HEK293 (cell line): ENCODE results near the gene VGLL3.
"Not testable (repeated sequence)": the region's sequence is repeated elsewhere in the genome, so short reads cannot be mapped to it uniquely, and the experiment has no call there.

ENCODE experiments used
- CTCF ChIA-PET: fragments of 350-600 bp; formaldehyde crosslinking; extraction: SDS; loops from one replicate; lab custom pipeline; 2021; ENCODE audit warnings: antibody characterized with exemption; lab: Yijun Ruan, JAX
- POLR2A ChIA-PET: fragments of 300-600 bp; formaldehyde crosslinking; extraction: SDS; loops from one replicate; lab custom pipeline; 2020; ENCODE audit warnings: antibody characterized with exemption, inconsistent platforms; lab: Yijun Ruan, JAX
- H3K27ac ChIP-seq: fragments of 200-500 bp; sonication (Bioruptor generic); 2 replicates; pipeline ENCODE4 v1.5.1; 2014; ENCODE audit warnings: low read depth, low read length, control low read depth, inconsistent platforms; ENCODE audit errors: extremely low read depth
- H3K36me3 ChIP-seq, 2 experiments: fragments of 200-500 bp in 1 of 2; sonication (Bioruptor generic) in 1 of 2; 1 replicate in 1 of 2; 2 replicates in 1 of 2; pipeline ENCODE4 v1.5.1; 2014 to 2017; ENCODE audit warnings: inconsistent platforms in 2 of 2, low read length in 2 of 2; ENCODE audit not compliant: control insufficient read depth in 2 of 2, insufficient read depth in 1 of 2
- H3K4me1 ChIP-seq: fragments of 200-500 bp; sonication (Bioruptor generic); 2 replicates; pipeline ENCODE4 v1.5.1; 2014; ENCODE audit warnings: mild to moderate bottlenecking, low read length, inconsistent platforms; ENCODE audit not compliant: control insufficient read depth, insufficient read depth
- H3K4me3 ChIP-seq: 2 replicates; pipeline ENCODE4 v1.5.1; 2011; ENCODE audit warnings: low read depth, mild to moderate bottlenecking, control low read depth, low read length, moderate library complexity
- H3K9me3 ChIP-seq: fragments of 200-500 bp; sonication (Bioruptor generic); 2 replicates; pipeline ENCODE4 v1.5.1; 2014; ENCODE audit warnings: low read depth, low read length, inconsistent platforms; ENCODE audit not compliant: control insufficient read depth, insufficient read depth
- AEBP2 ChIP-seq: fragments of 450-650 bp; formaldehyde crosslinking; IDR thresholded peaks from 2 replicates; pipeline ENCODE4 v1.5.1; 2016; ENCODE audit warnings: missing biosample characterization, missing genetic modification characterization, borderline replicate concordance
- ATF2 ChIP-seq: fragments of 450-650 bp; formaldehyde crosslinking; IDR thresholded peaks from 2 replicates; pipeline ENCODE4 v1.5.1; 2016; ENCODE audit warnings: missing biosample characterization, missing genetic modification characterization, low read depth
- FEZF1 ChIP-seq: fragments of 450-650 bp; formaldehyde crosslinking; IDR thresholded peaks from 2 replicates; pipeline ENCODE4 v1.5.1; 2016; ENCODE audit warnings: missing biosample characterization, missing genetic modification characterization
- PRDM1 ChIP-seq: fragments of 450-650 bp; formaldehyde crosslinking; IDR thresholded peaks from 2 replicates; pipeline ENCODE4; 2016; ENCODE audit warnings: missing biosample characterization, missing genetic modification characterization
- PRDM4 ChIP-seq: fragments of 450-650 bp; formaldehyde crosslinking; IDR thresholded peaks from 2 replicates; pipeline ENCODE4 v1.5.1; 2017; ENCODE audit warnings: missing biosample characterization, missing genetic modification characterization
- SP7 ChIP-seq: fragments of 450-650 bp; formaldehyde crosslinking; IDR thresholded peaks from 2 replicates; pipeline ENCODE4 v1.5.1; 2016; ENCODE audit warnings: missing biosample characterization, missing genetic modification characterization
- ZBTB21 ChIP-seq: fragments of 450-650 bp; formaldehyde crosslinking; IDR thresholded peaks from 2 replicates; pipeline ENCODE4 v1.5.1; 2017; ENCODE audit warnings: missing biosample characterization, missing genetic modification characterization
- ZEB2 ChIP-seq: fragments of 450-650 bp; formaldehyde crosslinking; IDR thresholded peaks from 2 replicates; pipeline ENCODE4 v1.5.1; 2016; ENCODE audit warnings: missing biosample characterization, missing genetic modification characterization
- ZNF146 ChIP-seq: fragments of 450-650 bp; formaldehyde crosslinking; IDR thresholded peaks from 2 replicates; pipeline ENCODE4 v1.5.1; 2016; ENCODE audit warnings: missing biosample characterization, missing genetic modification characterization
- ZNF214 ChIP-seq: fragments of 450-650 bp; formaldehyde crosslinking; IDR thresholded peaks from 2 replicates; pipeline ENCODE4 v1.5.1; 2017; ENCODE audit warnings: missing biosample characterization, mild to moderate bottlenecking, missing genetic modification characterization, borderline replicate concordance
- ZNF223 ChIP-seq: fragments of 450-650 bp; formaldehyde crosslinking; IDR thresholded peaks from 2 replicates; pipeline ENCODE4 v1.5.1; 2016; ENCODE audit warnings: missing biosample characterization, missing genetic modification characterization
- ZNF335 ChIP-seq: fragments of 450-650 bp; formaldehyde crosslinking; conservative IDR thresholded peaks from 2 replicates; pipeline ENCODE4 v1.5.1; 2016; ENCODE audit warnings: missing biosample characterization, missing genetic modification characterization
- ZNF362 ChIP-seq: fragments of 450-650 bp; formaldehyde crosslinking; IDR thresholded peaks from 2 replicates; pipeline ENCODE4 v1.5.1; 2016; ENCODE audit warnings: missing biosample characterization, missing genetic modification characterization
- ZNF391 ChIP-seq: fragments of 450-650 bp; formaldehyde crosslinking; IDR thresholded peaks from 2 replicates; pipeline ENCODE4 v1.5.1; 2016; ENCODE audit warnings: low read depth, missing biosample characterization, missing genetic modification characterization, borderline replicate concordance
- ZNF513 ChIP-seq: fragments of 450-650 bp; IDR thresholded peaks from 2 replicates; pipeline ENCODE4 v1.5.1; 2018; ENCODE audit warnings: missing biosample characterization, missing genetic modification characterization
- ZNF544 ChIP-seq: fragments of 450-650 bp; formaldehyde crosslinking; IDR thresholded peaks from 2 replicates; pipeline ENCODE4 v1.5.0; 2017; ENCODE audit warnings: missing biosample characterization, missing genetic modification characterization
- ZNF629 ChIP-seq: fragments of 450-650 bp; formaldehyde crosslinking; IDR thresholded peaks from 2 replicates; pipeline ENCODE4 v1.5.1; 2017; ENCODE audit warnings: missing biosample characterization, missing genetic modification characterization
- ZNF660 ChIP-seq: fragments of 450-650 bp; IDR thresholded peaks from 2 replicates; pipeline ENCODE4 v1.5.1; 2018; ENCODE audit warnings: missing biosample characterization, mild to moderate bottlenecking, missing genetic modification characterization
- ZNF664 ChIP-seq: fragments of 450-650 bp; formaldehyde crosslinking; IDR thresholded peaks from 2 replicates; pipeline ENCODE4 v1.5.1; 2016; ENCODE audit warnings: missing biosample characterization, missing genetic modification characterization
- ZNF670 ChIP-seq: fragments of 450-650 bp; formaldehyde crosslinking; IDR thresholded peaks from 2 replicates; pipeline ENCODE4 v1.5.1; 2016; ENCODE audit warnings: missing biosample characterization, missing genetic modification characterization, low read depth
- ZNF707 ChIP-seq: fragments of 450-650 bp; formaldehyde crosslinking; IDR thresholded peaks from 2 replicates; pipeline ENCODE4 v1.5.1; 2016; ENCODE audit warnings: missing biosample characterization, missing genetic modification characterization
- ZNF791 ChIP-seq: fragments of 450-650 bp; formaldehyde crosslinking; IDR thresholded peaks from 2 replicates; pipeline ENCODE4 v1.5.1; 2016; ENCODE audit warnings: missing biosample characterization, missing genetic modification characterization

VGLL3 gene

GRCh38 chr3:86978111-86978551 is 12.8 kb downstream of the VGLL3 start (continued):
- TF ChIP-seq ZNF513 (tag by site-specific recombination), result no peak
- TF ChIP-seq ZNF664, result no peak

GRCh38 chr3:86976219-86976618 is 14.7 kb downstream of the VGLL3 start:
- ChIA-PET POLR2A (no interaction called here), CTCF (interaction anchor here (0.7 kb wide), 1 partner anchor 11 kb away, joined by 3 read pairs; no protein-coding TSS in a partner anchor)
- Histone ChIP-seq H3K36me3 (no peaks in the 10 kb centered on the region), H3K4me3 (no peak overlapping the region), H3K27ac (no peak overlapping the region), H3K4me1 (no peaks in the 10 kb centered on the region), H3K9me3 (no peaks in the 10 kb centered on the region)
- TF ChIP-seq ZNF670 (no peak), ZNF707 (tag by site-specific recombination) (no peak), ZNF146 (tag by site-specific recombination) (no peak), ZNF391 (tag by site-specific recombination) (no peak), ZNF791 (tag by site-specific recombination) (no peak), ZNF214 (tag by site-specific recombination) (no peak), ZEB2 (tag by site-specific recombination) (no peak), AEBP2 (no peak), ZNF223 (tag by site-specific recombination) (no peak), ZNF335 (no peak)

- POLR2A ChIA-PET, result interaction anchor here (1.2 kb wide), 1 partner anchor 15 kb away, joined by 3 read pairs; no protein-coding TSS in a partner anchor
- H3K9me3 ChIP-seq, H3K4me3 ChIP-seq, H3K27ac ChIP-seq, H3K36me3 ChIP-seq, H3K4me1 ChIP-seq: not testable (repeated sequence)
- CTCF ChIA-PET, result interaction anchor here (0.7 kb wide), 2 partner anchors 107 to 365 kb away, joined by 3 to 4 read pairs; no protein-coding TSS in a partner anchor
Observed at GRCh38 chr3:86974177-86974576, 16.8 kb downstream of the VGLL3 start.

GRCh38 chr3:86973440-86973839 is 17.5 kb downstream of the VGLL3 start:
- CTCF ChIA-PET, result interaction anchor here (0.7 kb wide), 1 partner anchor 107 kb away, joined by 4 read pairs; no protein-coding TSS in a partner anchor
- Histone ChIP-seq H3K4me3 (no peak overlapping the region), H3K36me3 (no peaks in the 10 kb centered on the region), H3K9me3 (no peaks in the 10 kb centered on the region), H3K4me1 (no peaks in the 10 kb centered on the region), H3K27ac (no peak overlapping the region)
- TF ChIP-seq ZNF544 (tag by site-specific recombination) (no peak), ZNF629 (tag by site-specific recombination) (peak; percentile 53), FEZF1 (no peak), ZBTB21 (peak; percentile 33; the same call in 1 of the 2 replicates), PRDM4 (tag by site-specific recombination) (peak; percentile 80), PRDM1 (peak; percentile 62; the same call in 1 of the 2 replicates), ZNF660 (no peak), ATF2 (tag by site-specific recombination) (0 out of 2 replicates have a peak, but pooled peaks have one; percentile 5), SP7 (peak; percentile 46), ZNF362 (tag by site-specific recombination) (peak; percentile 21; the same call in 1 of the 2 replicates)
- POLR2A ChIA-PET, result interaction anchor here (1.2 kb wide), 1 partner anchor 16 kb away, joined by 3 read pairs; no protein-coding TSS in a partner anchor
